OCI-LY1 (cell line): ENCODE results near the gene RAB7A.

Source experiments
- H2AFZ ChIP-seq: fragments of 200-600 bp; sonication (generic), shearing (Covaris generic); 2 replicates; pipeline ENCODE4 v1.6.0; 2014; ENCODE audit warnings: antibody characterized with exemption, mild to moderate bottlenecking, low read length
- H3F3A ChIP-seq: fragments of 200-600 bp; sonication (generic), shearing (Covaris generic); 2 replicates; pipeline ENCODE4 v1.6.0; 2014; ENCODE audit warnings: mild to moderate bottlenecking, antibody characterized with exemption, low read length, moderate library complexity; ENCODE audit not compliant: insufficient read depth
- H3K27ac ChIP-seq: fragments of 200-600 bp; sonication (generic); 2 replicates; pipeline ENCODE4 v1.5.1; 2014; ENCODE audit warnings: low read length, mixed run types, mild to moderate bottlenecking, low read depth; ENCODE audit not compliant: poor library complexity, severe bottlenecking
- H3K27me3 ChIP-seq: fragments of 200-600 bp; sonication (generic); 2 replicates; pipeline ENCODE4 v1.6.0; 2014; ENCODE audit warnings: antibody characterized with exemption, mild to moderate bottlenecking, low read length, moderate library complexity; ENCODE audit not compliant: insufficient read depth
- H3K36me3 ChIP-seq: fragments of 200-600 bp; sonication (generic); 2 replicates; pipeline ENCODE4 v1.6.1; 2014; ENCODE audit warnings: mild to moderate bottlenecking, antibody characterized with exemption, low read length, moderate library complexity, mixed read lengths; ENCODE audit not compliant: insufficient read depth
- H3K4me1 ChIP-seq: fragments of 200-600 bp; sonication (generic); 2 replicates; pipeline ENCODE4 v1.5.1; 2014; ENCODE audit warnings: mild to moderate bottlenecking, low read length, moderate library complexity; ENCODE audit not compliant: insufficient read depth, severe bottlenecking
- H3K4me2 ChIP-seq: fragments of 200-600 bp; sonication (generic), shearing (Covaris generic); 2 replicates; pipeline ENCODE4 v1.6.1; 2014; ENCODE audit warnings: low read length
- H3K4me3 ChIP-seq: fragments of 200-600 bp; sonication (generic); 2 replicates; pipeline ENCODE4 v1.5.1; 2014; ENCODE audit warnings: low read length, low read depth, mild to moderate bottlenecking, mixed read lengths; ENCODE audit not compliant: poor library complexity, severe bottlenecking
- H3K79me2 ChIP-seq: fragments of 200-600 bp; shearing (Covaris generic); 2 replicates; pipeline ENCODE4 v1.6.1; 2016; ENCODE audit warnings: mixed run types, low read length, mixed read lengths; ENCODE audit not compliant: insufficient read depth
- H3K9ac ChIP-seq: fragments of 200-600 bp; sonication (generic), shearing (Covaris generic); 2 replicates; pipeline ENCODE4 v1.6.1; 2014; ENCODE audit warnings: mild to moderate bottlenecking, low read length, mixed read lengths
- H3K9me2 ChIP-seq: fragments of 200-600 bp; sonication (generic), shearing (Covaris generic); 2 replicates; pipeline ENCODE4 v1.6.1; 2014; ENCODE audit warnings: low read depth, mild to moderate bottlenecking, low read length, mixed read lengths
- H3K9me3 ChIP-seq: fragments of 200-600 bp; shearing (Covaris generic); 2 replicates; pipeline ENCODE4 v1.6.1; 2014; ENCODE audit warnings: low read length, mixed read lengths
- H4K20me1 ChIP-seq: fragments of 200-600 bp; sonication (generic), shearing (Covaris generic); 2 replicates; pipeline ENCODE4 v1.6.0; 2016; ENCODE audit warnings: mild to moderate bottlenecking, low read length; ENCODE audit not compliant: insufficient read depth
- EZH2 ChIP-seq: fragments of 200-600 bp; sonication (generic), shearing (Covaris generic); IDR thresholded peaks from 2 replicates; pipeline ENCODE4 v1.8.0; 2017; ENCODE audit warnings: borderline replicate concordance, mixed run types, mild to moderate bottlenecking, antibody characterized with exemption, low read length, moderate library complexity, mixed read lengths
- TF ChIP-seq, protein P1 (sequence below): fragments of 200-600 bp; sonication (generic), shearing (Covaris generic); IDR thresholded peaks from 2 replicates; pipeline ENCODE4 v1.5.1; 2017; ENCODE audit warnings: mild to moderate bottlenecking, antibody characterized with exemption, low read length, moderate library complexity, mixed read lengths

The RAB7A gene

GRCh38 chr3:128707928-128708494, 18.0 kb upstream of the RAB7A start:
- Histone ChIP-seq H3K4me1 (no peaks in the 10 kb centered on the region), H3K4me3 (no peak overlapping the region), H3K27ac (no peak overlapping the region), H4K20me1 (no peaks in the 10 kb centered on the region), H3K4me2 (no peak overlapping the region), H3F3A (no peaks in the 10 kb centered on the region), H3K27me3 (no peaks in the 10 kb centered on the region), H2AFZ (no peak overlapping the region), H3K36me3 (no peaks in the 10 kb centered on the region), H3K79me2 (no peaks in the 10 kb centered on the region), H3K9me2 (no peaks in the 10 kb centered on the region), H3K9ac (no peak overlapping the region), H3K9me3 (no peaks in the 10 kb centered on the region)
- TF ChIP-seq, protein P1, sequence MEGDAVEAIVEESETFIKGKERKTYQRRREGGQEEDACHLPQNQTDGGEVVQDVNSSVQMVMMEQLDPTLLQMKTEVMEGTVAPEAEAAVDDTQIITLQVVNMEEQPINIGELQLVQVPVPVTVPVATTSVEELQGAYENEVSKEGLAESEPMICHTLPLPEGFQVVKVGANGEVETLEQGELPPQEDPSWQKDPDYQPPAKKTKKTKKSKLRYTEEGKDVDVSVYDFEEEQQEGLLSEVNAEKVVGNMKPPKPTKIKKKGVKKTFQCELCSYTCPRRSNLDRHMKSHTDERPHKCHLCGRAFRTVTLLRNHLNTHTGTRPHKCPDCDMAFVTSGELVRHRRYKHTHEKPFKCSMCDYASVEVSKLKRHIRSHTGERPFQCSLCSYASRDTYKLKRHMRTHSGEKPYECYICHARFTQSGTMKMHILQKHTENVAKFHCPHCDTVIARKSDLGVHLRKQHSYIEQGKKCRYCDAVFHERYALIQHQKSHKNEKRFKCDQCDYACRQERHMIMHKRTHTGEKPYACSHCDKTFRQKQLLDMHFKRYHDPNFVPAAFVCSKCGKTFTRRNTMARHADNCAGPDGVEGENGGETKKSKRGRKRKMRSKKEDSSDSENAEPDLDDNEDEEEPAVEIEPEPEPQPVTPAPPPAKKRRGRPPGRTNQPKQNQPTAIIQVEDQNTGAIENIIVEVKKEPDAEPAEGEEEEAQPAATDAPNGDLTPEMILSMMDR = no peak
- TF ChIP-seq EZH2 = no peak

DNA sequence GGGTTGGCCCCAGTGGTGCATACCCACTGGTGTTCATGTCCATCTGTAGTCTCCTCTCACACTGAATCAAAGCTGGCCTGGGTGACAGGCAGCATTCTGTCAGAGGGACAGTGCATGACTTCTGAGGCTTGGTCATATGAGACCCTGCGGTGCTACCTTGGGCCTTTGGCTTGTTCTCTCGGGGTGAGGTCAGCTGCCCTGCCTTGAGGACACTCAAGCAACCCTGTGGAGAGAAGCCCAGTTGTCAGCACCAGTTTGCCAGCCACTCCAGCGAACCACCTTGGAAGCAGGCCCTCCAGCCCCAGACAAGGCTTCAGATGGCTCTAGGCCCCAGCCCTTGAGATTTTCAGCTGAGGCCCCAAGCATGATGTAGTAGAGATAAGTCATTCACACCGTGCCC, 16.9 kb upstream of the RAB7A start:
- Histone ChIP-seq H3K4me1 (no peaks in the 10 kb centered on the region), H3K4me2 (no peak overlapping the region), H3K36me3 (no peaks in the 10 kb centered on the region), H3K27ac (no peak overlapping the region), H3K9ac (no peak overlapping the region), H3K4me3 (no peak overlapping the region), H3K27me3 (no peaks in the 10 kb centered on the region), H3K9me3 (no peaks in the 10 kb centered on the region), H3K9me2 (no peaks in the 10 kb centered on the region), H3F3A (no peaks in the 10 kb centered on the region), H4K20me1 (no peaks in the 10 kb centered on the region), H3K79me2 (no peaks in the 10 kb centered on the region), H2AFZ (no peak overlapping the region)
- no peak for TF ChIP-seq EZH2
- TF ChIP-seq, protein P1 = no peak

GRCh38 chr3:128709506-128710210, 16.3 kb upstream of the RAB7A start:
- H2AFZ ChIP-seq = no peak overlapping the region
- H4K20me1 ChIP-seq = no peaks in the 10 kb centered on the region
- H3F3A ChIP-seq = no peaks in the 10 kb centered on the region
- H3K9ac ChIP-seq = no peak overlapping the region
- no peaks in the 10 kb centered on the region for H3K4me1 ChIP-seq
- no peak overlapping the region for H3K4me3 ChIP-seq
- no peaks in the 10 kb centered on the region for H3K9me2 ChIP-seq
- TF ChIP-seq, protein P1 = no peak
- no peak for TF ChIP-seq EZH2
- no peaks in the 10 kb centered on the region for H3K79me2 ChIP-seq
- no peak overlapping the region for H3K4me2 ChIP-seq
- no peaks in the 10 kb centered on the region for H3K9me3 ChIP-seq
- no peaks in the 10 kb centered on the region for H3K27me3 ChIP-seq
- H3K36me3 ChIP-seq = no peaks in the 10 kb centered on the region
- H3K27ac ChIP-seq = no peak overlapping the region
